HepG2 (cell line): ENCODE results near the gene ATXN7L3. TPM values are rescaled to one million over a fixed set of nuclear protein-coding genes. Genes with fewer than 3 reads are reported as not detected.

Experiments used
- BRD4 ChIP-seq: sonication (generic); formaldehyde crosslinking; IDR thresholded peaks from 2 replicates; pipeline ENCODE4 v1.4.0; 2020; ENCODE audit warnings: missing genetic modification reagents
- BRF2 ChIP-seq: sonication (generic); formaldehyde crosslinking; IDR thresholded peaks from 2 replicates; pipeline ENCODE4 v1.8.1; 2022; ENCODE audit warnings: mild to moderate bottlenecking, missing genetic modification reagents
- FIP1L1 ChIP-seq: fragments of 200-400 bp; formaldehyde crosslinking; IDR thresholded peaks from 2 replicates; pipeline ENCODE4 v1.6.1; 2018; ENCODE audit warnings: low read depth, mild to moderate bottlenecking, low read length, moderate library complexity, borderline replicate concordance; ENCODE audit not compliant: insufficient read depth
- HMGXB4 ChIP-seq, 2 experiments: sonication (generic) in 1 of 2; formaldehyde crosslinking in 1 of 2; IDR thresholded peaks; 2 replicates each; pipeline versions ENCODE4 v1.4.0 to v1.6.1; 2018 to 2020; ENCODE audit warnings: missing genetic modification reagents in 2 of 2, borderline replicate concordance in 1 of 2, low read depth in 1 of 2, mild to moderate bottlenecking in 1 of 2, missing biosample characterization in 1 of 2
- HNRNPK ChIP-seq: fragments of 200-400 bp; formaldehyde crosslinking; IDR thresholded peaks from 2 replicates; pipeline ENCODE4 v1.6.1; 2018; ENCODE audit warnings: low read length, low read depth, moderate library complexity, mild to moderate bottlenecking; ENCODE audit not compliant: poor library complexity, severe bottlenecking
- ISL2 ChIP-seq: sonication (generic); formaldehyde crosslinking; IDR thresholded peaks from 2 replicates; pipeline ENCODE4 v1.5.0; 2020; ENCODE audit warnings: missing genetic modification reagents
- MAFF ChIP-seq: IDR thresholded peaks from 2 replicates; pipeline ENCODE4 v1.6.1; 2011; ENCODE audit warnings: low read depth, low read length, improper control_type of control experiment
- SMAD9 ChIP-seq: sonication (generic); formaldehyde crosslinking; IDR thresholded peaks from 2 replicates; pipeline ENCODE4 v1.5.1; 2020; ENCODE audit warnings: mild to moderate bottlenecking, missing genetic modification reagents
- SYNCRIP ChIP-seq: fragments of 200-400 bp; formaldehyde crosslinking; IDR thresholded peaks from 2 replicates; pipeline ENCODE4 v1.6.1; 2018; ENCODE audit warnings: mild to moderate bottlenecking, low read depth, low read length; ENCODE audit not compliant: insufficient read depth
- TFE3 ChIP-seq: IDR thresholded peaks from 2 replicates; pipeline ENCODE4 v1.6.1; 2016
- ZNF160 ChIP-seq: sonication (generic); formaldehyde crosslinking; IDR thresholded peaks from 2 replicates; pipeline ENCODE4 v1.8.0; 2022; ENCODE audit warnings: mild to moderate bottlenecking, inconsistent platforms, missing genetic modification reagents
- ZNF550 ChIP-seq: sonication (generic); formaldehyde crosslinking; IDR thresholded peaks from 2 replicates; pipeline ENCODE4 v1.4.0; 2020; ENCODE audit warnings: mild to moderate bottlenecking, missing genetic modification reagents, borderline replicate concordance
- ZNF598 ChIP-seq: sonication (generic); formaldehyde crosslinking; IDR thresholded peaks from 2 replicates; pipeline ENCODE4 v1.5.1; 2020; ENCODE audit warnings: mild to moderate bottlenecking, missing genetic modification reagents, borderline replicate concordance
- ZNF607 ChIP-seq: sonication (generic); formaldehyde crosslinking; IDR thresholded peaks from 2 replicates; pipeline ENCODE4 v1.5.1; 2020; ENCODE audit warnings: missing genetic modification reagents, mild to moderate bottlenecking, borderline replicate concordance
- ZSCAN12 ChIP-seq: sonication (generic); formaldehyde crosslinking; IDR thresholded peaks from 2 replicates; pipeline ENCODE4 v1.9.0; 2021; ENCODE audit warnings: mild to moderate bottlenecking, missing genetic modification reagents
- ZSCAN29 ChIP-seq: sonication (generic); formaldehyde crosslinking; conservative IDR thresholded peaks from 2 replicates; pipeline ENCODE4 v1.4.0; 2020; ENCODE audit warnings: mild to moderate bottlenecking, missing genetic modification reagents
- polyA plus RNA-seq, 8 experiments: library from polyadenylated mRNA; depleted of rRNA in 3 of 8; stranded (reverse) in 7 of 8; unstranded in 1 of 8; fragments of >200 nt; fragmentation: Illumina TruSeq in 4 of 8; extraction: Trizol in 4 of 8; gene quantifications; 2 replicates each; pipeline versions ENCODE4 v1.2.1 to v1.2.3, GENCODE V29; 2011 to 2016; ENCODE audit warnings: low read depth in 4 of 8, missing spikeins in 1 of 8, mixed read lengths in 1 of 8; ENCODE audit not compliant: insufficient read depth in 1 of 8
- total RNA-seq, 5 experiments: library from RNA; depleted of rRNA; stranded (reverse); fragments of >200 nt; fragmentation: Illumina TruSeq; extraction: Trizol; gene quantifications; 2 replicates each; pipeline ENCODE4 v1.2.3, GENCODE V29; 2016; ENCODE audit warnings: low read depth in 1 of 5
- TF ChIP-seq, protein P1 (sequence below): sonication (generic); formaldehyde crosslinking; IDR thresholded peaks from 2 replicates; pipeline ENCODE4 v1.8.0; 2022; ENCODE audit warnings: missing genetic modification reagents, mild to moderate bottlenecking, moderate library complexity, borderline replicate concordance
- TF ChIP-seq, protein P2 (sequence below): IDR thresholded peaks from 2 replicates; pipeline ENCODE4 v1.6.1; 2016; ENCODE audit warnings: low read depth

Gene ATXN7L3
- total and polyA plus RNA-seq, 2 of the 13 experiments (the other 11 are each of a cell fraction or from before 2014, with no cell fraction given): 44.5 to 59.1 TPM

- TF ChIP-seq ZNF550 (CRISPR knock-in tag): no peak
- no peak for TF ChIP-seq SYNCRIP
- TF ChIP-seq, protein P1, sequence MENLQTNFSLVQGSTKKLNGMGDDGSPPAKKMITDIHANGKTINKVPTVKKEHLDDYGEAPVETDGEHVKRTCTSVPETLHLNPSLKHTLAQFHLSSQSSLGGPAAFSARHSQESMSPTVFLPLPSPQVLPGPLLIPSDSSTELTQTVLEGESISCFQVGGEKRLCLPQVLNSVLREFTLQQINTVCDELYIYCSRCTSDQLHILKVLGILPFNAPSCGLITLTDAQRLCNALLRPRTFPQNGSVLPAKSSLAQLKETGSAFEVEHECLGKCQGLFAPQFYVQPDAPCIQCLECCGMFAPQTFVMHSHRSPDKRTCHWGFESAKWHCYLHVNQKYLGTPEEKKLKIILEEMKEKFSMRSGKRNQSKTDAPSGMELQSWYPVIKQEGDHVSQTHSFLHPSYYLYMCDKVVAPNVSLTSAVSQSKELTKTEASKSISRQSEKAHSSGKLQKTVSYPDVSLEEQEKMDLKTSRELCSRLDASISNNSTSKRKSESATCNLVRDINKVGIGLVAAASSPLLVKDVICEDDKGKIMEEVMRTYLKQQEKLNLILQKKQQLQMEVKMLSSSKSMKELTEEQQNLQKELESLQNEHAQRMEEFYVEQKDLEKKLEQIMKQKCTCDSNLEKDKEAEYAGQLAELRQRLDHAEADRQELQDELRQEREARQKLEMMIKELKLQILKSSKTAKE (CRISPR knock-in tag): no peak
- TF ChIP-seq MAFF: no peak
- no peak for TF ChIP-seq SMAD9
- peak; percentile 55; the same call in 1 of the 2 replicates for TF ChIP-seq ZNF607
- 0 out of 2 replicates have a peak, but pooled peaks have one; percentile 27 for TF ChIP-seq ZNF160 (CRISPR knock-in tag)
- TF ChIP-seq ZNF598 (CRISPR knock-in tag): no peak
- TF ChIP-seq FIP1L1: no peak; the same call in 1 of the 2 replicates
- TF ChIP-seq, protein P2, sequence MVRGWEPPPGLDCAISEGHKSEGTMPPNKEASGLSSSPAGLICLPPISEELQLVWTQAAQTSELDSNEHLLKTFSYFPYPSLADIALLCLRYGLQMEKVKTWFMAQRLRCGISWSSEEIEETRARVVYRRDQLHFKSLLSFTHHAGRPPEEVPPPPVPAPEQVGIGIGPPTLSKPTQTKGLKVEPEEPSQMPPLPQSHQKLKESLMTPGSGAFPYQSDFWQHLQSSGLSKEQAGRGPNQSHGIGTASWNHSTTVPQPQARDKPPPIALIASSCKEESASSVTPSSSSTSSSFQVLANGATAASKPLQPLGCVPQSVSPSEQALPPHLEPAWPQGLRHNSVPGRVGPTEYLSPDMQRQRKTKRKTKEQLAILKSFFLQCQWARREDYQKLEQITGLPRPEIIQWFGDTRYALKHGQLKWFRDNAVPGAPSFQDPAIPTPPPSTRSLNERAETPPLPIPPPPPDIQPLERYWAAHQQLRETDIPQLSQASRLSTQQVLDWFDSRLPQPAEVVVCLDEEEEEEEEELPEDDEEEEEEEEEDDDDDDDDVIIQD (CRISPR knock-in tag): no peak
- TF ChIP-seq ISL2: no peak
- peak; percentile 8 for TF ChIP-seq HNRNPK
- TF ChIP-seq TFE3 (CRISPR knock-in tag): no peak
- TF ChIP-seq ZSCAN12 (CRISPR knock-in tag): peak; percentile 68; the same call in 1 of the 2 replicates
- no peak for TF ChIP-seq BRF2 (CRISPR knock-in tag)
- 0 out of 4 replicates have a peak, but pooled peaks of 1 of the 2 experiments have one; percentile 45 for TF ChIP-seq HMGXB4 (CRISPR knock-in tag; IDR thresholded peaks at IDR 0.05; ENCODE audit: borderline replicate concordance in 1 of 2, low read depth in 1 of 2)
- TF ChIP-seq ZSCAN29 (CRISPR knock-in tag): no peak
- TF ChIP-seq BRD4 (CRISPR knock-in tag): peak; percentile 63; the same call in 1 of the 2 replicates
Observed at GRCh38 chr17:44220213-44221083, 20.8 kb upstream of the ATXN7L3 start (continued).
